Measurements from ENCODE around the gene ACAA1. TPM values are rescaled to one million over a fixed set of nuclear protein-coding genes. Genes with fewer than 3 reads are reported as not detected.
A peak's percentile ranks its signal among the peaks of the same experiment; 100 is the strongest.

ACAA1 gene
- total and polyA plus RNA-seq, 10 of the 15 experiments (the other 5 are each of a cell fraction or from before 2014, with no cell fraction given) = 5.7 to 85.4 (median 60.6) TPM

GRCh38 chr3:38137615-38138348, 855 bp upstream of the ACAA1 start:
- BruUV-seq (replicated peaks) = TSS peak; percentile 77
- no peaks in the 10 kb centered on the region for H4K20me1 ChIP-seq (ENCODE audit: control insufficient read depth, insufficient read depth)
- ChIA-PET RAD21 (ENCODE audit: unreplicated experiment) (interaction anchor here (0.6 to 5.0 kb wide), 10 partner anchors 20 to 209 kb away, joined by 3 to 62 read pairs (median 4); partner anchors contain the start of genes OXSR1, SLC22A14 and XYLB), SMC1A (ENCODE audit: uncharacterized antibody, unreplicated experiment) (interaction anchor here (0.8 to 8.2 kb wide), 14 partner anchors 17 to 333 kb away, joined by 3 to 92 read pairs (median 3); partner anchors contain the start of genes OXSR1 and XYLB), POLR2A (interaction anchor here (1.0 to 8.8 kb wide), 17 partner anchors 10 to 363 kb away, joined by 3 to 146 read pairs (median 5); partner anchors contain the start of genes OXSR1 and XYLB), CTCF (interaction anchor here (0.8 to 8.2 kb wide), 5 partner anchors 21 to 102 kb away, joined by 3 to 74 read pairs (median 4); partner anchors contain the start of gene OXSR1)
- H3K27me3 ChIP-seq (replicated peaks in 1 of 2; ENCODE audit: control insufficient read depth in 2 of 2, insufficient read depth in 2 of 2, low read length in 1 of 2) = no peaks in the 10 kb centered on the region
- intact Hi-C loops (cut with micrococcal nuclease; ENCODE audit: unreplicated experiment) = loop anchor here (1.0 to 5.0 kb wide), 2 partner anchors 28 to 75 kb away; partner anchors contain the start of gene OXSR1
- in situ Hi-C loops (cut with MboI) = no loop called here
- WGBS (ENCODE audit: insufficient coverage, insufficient replicate concordance, low lambda C conversion rate, missing lambda C conversion rate) = 2% methylated on average over 19 of the region's 22 CpGs
- peaks cover 0 to 21% of the 10 kb centered on the region in 2 experiments; a peak in 2 of 4 replicates for H3K36me3 ChIP-seq (ENCODE audit: control insufficient read depth in 2 of 2, insufficient read depth in 2 of 2, low read length in 1 of 2)
- peak overlapping the region; percentile 100 for H3K4me2 ChIP-seq (ENCODE audit: control insufficient read depth, insufficient read depth)
- H3K27ac ChIP-seq (ENCODE audit: control insufficient read depth, insufficient read depth) = peak overlapping the region; percentile 99
- ATAC-seq = peak; percentile 42
- DNase-seq (ENCODE audit: low read depth, low spot score) = no peak
- H3K9me3 ChIP-seq (replicated peaks; ENCODE audit: control insufficient read depth, insufficient read depth, low read length) = no peaks in the 10 kb centered on the region; the same call in 2 of the 3 replicates
- no peak for FAIRE-seq
- peak overlapping the region; percentile 72 for H2AFZ ChIP-seq (ENCODE audit: control insufficient read depth, low read depth, low read length)
- peak overlapping the region; percentile 94 for H3K9ac ChIP-seq (ENCODE audit: control insufficient read depth, insufficient read depth, low read length)
- peaks cover 25% of the 10 kb centered on the region for H3K4me1 ChIP-seq (ENCODE audit: control insufficient read depth, insufficient read depth, low read length)
- peaks cover 66% of the 10 kb centered on the region for H3K79me2 ChIP-seq (ENCODE audit: control insufficient read depth, insufficient read depth, low read length)
- H3K4me3 ChIP-seq = peak overlapping the region; percentile 98
- no peak for TF ChIP-seq ATF3 (IDR thresholded peaks at IDR 0.05; ENCODE audit: borderline replicate concordance, extremely low read depth, low read depth, low read length)
- TF ChIP-seq RAD51 (IDR thresholded peaks at IDR 0.05) = peak; percentile 62; the same call in 1 of the 2 replicates
- TF ChIP-seq BCL11A (IDR thresholded peaks at IDR 0.05; ENCODE audit: low read depth, low read length) = no peak
- TF ChIP-seq PML (IDR thresholded peaks at IDR 0.05; ENCODE audit: low read length) = 0 out of 2 replicates have a peak, but pooled peaks have one; percentile 1
- TF ChIP-seq EGR1 (IDR thresholded peaks at IDR 0.05; ENCODE audit: borderline replicate concordance in 1 of 2, low read depth in 2 of 2, low read length in 2 of 2) = no peak
- peak; percentile 10; the same call in 1 of the 3 replicates for TF ChIP-seq POU2F2 (IDR thresholded peaks at IDR 0.05; ENCODE audit: borderline replicate concordance, low read depth, low read length)
- TF ChIP-seq HCFC1 (IDR thresholded peaks at IDR 0.05; ENCODE audit: low read length) = no peak
- no peak for TF ChIP-seq DPF2 (IDR thresholded peaks at IDR 0.05)
- TF ChIP-seq ZNF384 (IDR thresholded peaks at IDR 0.05; ENCODE audit: borderline replicate concordance, low read depth, low read length) = 0 out of 2 replicates have a peak, but pooled peaks have one; percentile 16
- 0 out of 2 replicates have a peak, but pooled peaks have one; percentile 6 for TF ChIP-seq SMAD5 (IDR thresholded peaks at IDR 0.05; ENCODE audit: low read depth)
- TF ChIP-seq MAX (IDR thresholded peaks at IDR 0.05; ENCODE audit: low read depth, low read length) = peak; percentile 41; the same call in 1 of the 2 replicates
- TF ChIP-seq ZBTB11 (CRISPR knock-in tag; IDR thresholded peaks at IDR 0.05) = no peak
- TF ChIP-seq JUNB (IDR thresholded peaks at IDR 0.05) = no peak
- no peak for TF ChIP-seq STAT1 (conservative IDR thresholded peaks at IDR 0.05)
- TF ChIP-seq REST (IDR thresholded peaks at IDR 0.05; ENCODE audit: low read depth, low read length) = no peak
- TF ChIP-seq HDGF (IDR thresholded peaks at IDR 0.05) = no peak

Data from GM12878 (cell line).